ENCODE measurements around the gene MBNL3.

MBNL3 gene

GRCh38 chrX:132395645-132396044 is 93.2 kb downstream of the MBNL3 start:
- Histone ChIP-seq H3K4me1 (no peaks in the 10 kb centered on the region), H3K36me3 (no peaks in the 10 kb centered on the region), H3K27me3 (no peaks in the 10 kb centered on the region), H3K9me3 (no peaks in the 10 kb centered on the region), H3K4me3 (ENCODE audit: low read depth, low read length) (no peak overlapping the region)
- no peak for TF ChIP-seq CTCF (IDR thresholded peaks at IDR 0.05; ENCODE audit: low read depth, low read length)
- DNase-seq: no peak

- no peak for TF ChIP-seq CTCF (IDR thresholded peaks at IDR 0.05; ENCODE audit: low read depth, low read length)
- Histone ChIP-seq H3K4me1 (no peaks in the 10 kb centered on the region), H3K36me3 (no peaks in the 10 kb centered on the region), H3K27me3 (no peaks in the 10 kb centered on the region), H3K9me3 (no peaks in the 10 kb centered on the region), H3K4me3 (ENCODE audit: low read depth, low read length) (no peak overlapping the region)
- DNase-seq: no peak
Measured at GRCh38 chrX:132395026-132395425, 93.8 kb downstream of the MBNL3 start.

- no peak for TF ChIP-seq CTCF (IDR thresholded peaks at IDR 0.05; ENCODE audit: low read depth, low read length)
- no peaks in the 10 kb centered on the region for H3K36me3 ChIP-seq
- H3K9me3 ChIP-seq: no peaks in the 10 kb centered on the region
- DNase-seq: no peak
- H3K27me3 ChIP-seq: no peaks in the 10 kb centered on the region
- H3K4me3 ChIP-seq (ENCODE audit: low read depth, low read length): no peak overlapping the region
- H3K4me1 ChIP-seq: no peaks in the 10 kb centered on the region
Measured at GRCh38 chrX:132394591-132394990, 94.2 kb downstream of the MBNL3 start.

GRCh38 chrX:132393992-132394391 is 94.8 kb downstream of the MBNL3 start:
- TF ChIP-seq CTCF (IDR thresholded peaks at IDR 0.05; ENCODE audit: low read depth, low read length): no peak
- H3K36me3 ChIP-seq: no peaks in the 10 kb centered on the region
- no peaks in the 10 kb centered on the region for H3K4me1 ChIP-seq
- no peaks in the 10 kb centered on the region for H3K9me3 ChIP-seq
- no peaks in the 10 kb centered on the region for H3K27me3 ChIP-seq
- no peak for DNase-seq
- H3K4me3 ChIP-seq (ENCODE audit: low read depth, low read length): no peak overlapping the region

- no peaks in the 10 kb centered on the region for H3K27me3 ChIP-seq
- no peaks in the 10 kb centered on the region for H3K36me3 ChIP-seq
- TF ChIP-seq CTCF (IDR thresholded peaks at IDR 0.05; ENCODE audit: low read depth, low read length): no peak
- no peaks in the 10 kb centered on the region for H3K9me3 ChIP-seq
- no peak for DNase-seq
- no peaks in the 10 kb centered on the region for H3K4me1 ChIP-seq
- no peak overlapping the region for H3K4me3 ChIP-seq (ENCODE audit: low read depth, low read length)
Measured at GRCh38 chrX:132393485-132393884, 95.4 kb downstream of the MBNL3 start.

GRCh38 chrX:132393085-132393484 is 95.8 kb downstream of the MBNL3 start:
- DNase-seq: no peak
- Histone ChIP-seq H3K27me3 (no peaks in the 10 kb centered on the region), H3K4me3 (ENCODE audit: low read depth, low read length) (no peak overlapping the region), H3K36me3 (no peaks in the 10 kb centered on the region), H3K4me1 (no peaks in the 10 kb centered on the region), H3K9me3 (no peaks in the 10 kb centered on the region)
- TF ChIP-seq CTCF (IDR thresholded peaks at IDR 0.05; ENCODE audit: low read depth, low read length): no peak
